SK-N-SH treated with all-trans-retinoic acid at 6 μM for 48 hours (cell line): ENCODE data around the gene KLC1.

Experiments used
- CSDC2 ChIP-seq: fragments of 250-450 bp; sonication (Bioruptor Pico); IDR thresholded peaks from 2 replicates; pipeline ENCODE4 v1.5.0; 2020; ENCODE audit warnings: mild to moderate bottlenecking, moderate library complexity
- GLIS3 ChIP-seq: fragments of 250-450 bp; sonication (Bioruptor Pico); IDR thresholded peaks from 2 replicates; pipeline ENCODE4 v1.5.0; 2020; ENCODE audit warnings: mild to moderate bottlenecking, moderate library complexity
- ZC3H10 ChIP-seq: fragments of 250-450 bp; sonication (Bioruptor Pico); IDR thresholded peaks from 2 replicates; pipeline ENCODE4 v1.5.1; 2021; ENCODE audit warnings: mild to moderate bottlenecking, moderate library complexity
- ZFP3 ChIP-seq: fragments of 250-450 bp; sonication (Bioruptor Pico); IDR thresholded peaks from 2 replicates; pipeline ENCODE4 v1.5.0; 2020; ENCODE audit warnings: mild to moderate bottlenecking, moderate library complexity
- TF ChIP-seq, protein P1 (sequence below): fragments of 250-450 bp; sonication (Bioruptor Pico); IDR thresholded peaks from 2 replicates; pipeline ENCODE4 v1.8.0; 2020; ENCODE audit warnings: mild to moderate bottlenecking, moderate library complexity, borderline replicate concordance

DNA sequence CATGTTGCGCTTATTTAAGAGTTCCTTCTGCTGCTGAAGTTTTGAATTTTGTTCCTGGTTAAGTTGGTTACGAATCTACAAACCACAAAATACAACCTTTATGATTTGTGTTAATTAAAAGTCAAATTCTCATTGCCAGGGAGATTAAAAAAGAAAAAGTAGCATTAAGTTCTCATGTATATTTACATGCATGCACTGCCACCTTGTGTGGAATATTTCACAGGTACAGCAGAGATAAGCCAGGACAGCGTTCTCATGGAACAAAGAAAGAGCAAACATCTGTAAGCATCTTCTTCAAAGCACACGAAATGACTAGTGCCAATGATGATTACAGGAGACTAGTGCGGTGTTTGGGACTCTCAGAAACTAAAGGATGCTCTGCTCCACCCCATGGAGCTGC, 120.8 kb downstream of the KLC1 start:
- TF ChIP-seq ZC3H10 (CRISPR knock-in tag) (no peak), ZFP3 (no peak), GLIS3 (CRISPR knock-in tag) (no peak), CSDC2 (CRISPR knock-in tag) (no peak)
- TF ChIP-seq, protein P1, sequence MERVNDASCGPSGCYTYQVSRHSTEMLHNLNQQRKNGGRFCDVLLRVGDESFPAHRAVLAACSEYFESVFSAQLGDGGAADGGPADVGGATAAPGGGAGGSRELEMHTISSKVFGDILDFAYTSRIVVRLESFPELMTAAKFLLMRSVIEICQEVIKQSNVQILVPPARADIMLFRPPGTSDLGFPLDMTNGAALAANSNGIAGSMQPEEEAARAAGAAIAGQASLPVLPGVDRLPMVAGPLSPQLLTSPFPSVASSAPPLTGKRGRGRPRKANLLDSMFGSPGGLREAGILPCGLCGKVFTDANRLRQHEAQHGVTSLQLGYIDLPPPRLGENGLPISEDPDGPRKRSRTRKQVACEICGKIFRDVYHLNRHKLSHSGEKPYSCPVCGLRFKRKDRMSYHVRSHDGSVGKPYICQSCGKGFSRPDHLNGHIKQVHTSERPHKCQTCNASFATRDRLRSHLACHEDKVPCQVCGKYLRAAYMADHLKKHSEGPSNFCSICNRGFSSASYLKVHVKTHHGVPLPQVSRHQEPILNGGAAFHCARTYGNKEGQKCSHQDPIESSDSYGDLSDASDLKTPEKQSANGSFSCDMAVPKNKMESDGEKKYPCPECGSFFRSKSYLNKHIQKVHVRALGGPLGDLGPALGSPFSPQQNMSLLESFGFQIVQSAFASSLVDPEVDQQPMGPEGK (CRISPR knock-in tag) = no peak
